BLaER1 treated with 17β-estradiol and CSF1 and Interleukin-3, amounts not matched to agents 10 nM and 100 nM (cell line): ENCODE results near the gene HOXD9.

Source experiments
- H3K27ac ChIP-seq, 11 experiments: shearing (Covaris generic); formaldehyde crosslinking; 2 replicates each; pipeline ENCODE4 v1.8.1; 2022
- H3K27me3 ChIP-seq, 11 experiments: shearing (Covaris generic); formaldehyde crosslinking; 2 replicates each; pipeline ENCODE4 v1.8.1; 2022
- H3K36me3 ChIP-seq, 11 experiments: shearing (Covaris generic); formaldehyde crosslinking; 2 replicates each; pipeline ENCODE4 v1.8.1; 2022
- H3K4me1 ChIP-seq, 10 experiments: shearing (Covaris generic); formaldehyde crosslinking; 2 replicates each; pipeline ENCODE4 v1.8.1; 2022
- H3K4me2 ChIP-seq, 11 experiments: shearing (Covaris generic); formaldehyde crosslinking; 2 replicates each; pipeline ENCODE4 v1.8.1; 2022
- H3K4me3 ChIP-seq, 10 experiments: shearing (Covaris generic); formaldehyde crosslinking; 2 replicates each; pipeline ENCODE4 v1.8.1; 2022
- H3K9ac ChIP-seq, 11 experiments: shearing (Covaris generic); formaldehyde crosslinking; 2 replicates each; pipeline ENCODE4 v1.8.1; 2022
- H3K9me3 ChIP-seq, 11 experiments: shearing (Covaris generic); formaldehyde crosslinking; replicated peaks in 1 of 11; 2 replicates each; pipeline ENCODE4 v1.8.1; 2022
- H4K20me1 ChIP-seq, 11 experiments: shearing (Covaris generic); formaldehyde crosslinking; 2 replicates each; pipeline ENCODE4 v1.8.1; 2022
- Cebpa-rat ChIP-seq, 11 experiments: shearing (Covaris generic); IDR thresholded peaks; 2 replicates each; pipeline ENCODE4 v1.8.1; 2022

Gene HOXD9

GRCh38 chr2:176122683-176123410 lies at the start of gene HOXD9:
Gene HOXD9 (plus strand): TSS chr2:176122719. CDS start chr2:176122769, 50 bp downstream.
- Histone ChIP-seq H3K4me2 (peak within 1 kb of the TSS in 2 of 11 experiments; percentile 24 to 25; a peak in 2 of 22 replicates), H3K4me1 (peaks cover 0 to 10% (median under 1%) of the 10 kb centered on the region in 10 experiments; a peak in 8 of 20 replicates), H3K9ac (no peak within 1 kb of the TSS), H3K36me3 (no peaks in the 10 kb centered on the region; a peak in 1 of 22 replicates), H3K4me3 (peak within 1 kb of the TSS in 7 of 10 experiments; percentile 18 to 48 (median 23); a peak in 6 of 20 replicates), H3K27me3 (peaks cover 100% of the 10 kb centered on the region in 11 experiments), H3K9me3 (peaks cover 29 to 46% (median 36%) of the 10 kb centered on the region in 11 experiments), H3K27ac (no peak within 1 kb of the TSS), H4K20me1 (peaks cover 0 to 84% (median 48%) of the 10 kb centered on the region in 11 experiments; a peak in 16 of 22 replicates)
- no peak for TF ChIP-seq Cebpa-rat (IDR thresholded peaks at IDR 0.05)

GRCh38 chr2:176072951-176073904 lies 49.3 kb upstream of the HOXD9 start:
- peaks cover 0 to 54% (median 23%) of the 10 kb centered on the region in 11 experiments; a peak in 14 of 22 replicates for H4K20me1 ChIP-seq
- H3K27me3 ChIP-seq, result peaks cover 96 to 100% (median 100%) of the 10 kb centered on the region in 11 experiments
- H3K9ac ChIP-seq, result no peak overlapping the region
- TF ChIP-seq Cebpa-rat (IDR thresholded peaks at IDR 0.05), result no peak
- peaks cover 13 to 41% (median 25%) of the 10 kb centered on the region in 11 experiments for H3K9me3 ChIP-seq
- H3K4me2 ChIP-seq, result no peak overlapping the region
- no peak overlapping the region for H3K4me3 ChIP-seq
- H3K27ac ChIP-seq, result no peak overlapping the region
- H3K4me1 ChIP-seq, result no peaks in the 10 kb centered on the region
- no peaks in the 10 kb centered on the region for H3K36me3 ChIP-seq

- no peak overlapping the region for H3K4me2 ChIP-seq
- H3K4me1 ChIP-seq, result peaks cover 0 to 9% (median 3%) of the 10 kb centered on the region in 10 experiments; a peak in 7 of 20 replicates
- no peak overlapping the region for H3K4me3 ChIP-seq
- H3K9me3 ChIP-seq, result peaks cover 14 to 49% (median 27%) of the 10 kb centered on the region in 11 experiments; a peak in 17 of 22 replicates
- H3K27me3 ChIP-seq, result peaks cover 99 to 100% (median 100%) of the 10 kb centered on the region in 11 experiments
- H4K20me1 ChIP-seq, result peaks cover 0 to 69% (median 33%) of the 10 kb centered on the region in 11 experiments; a peak in 14 of 22 replicates
- no peak for TF ChIP-seq Cebpa-rat (IDR thresholded peaks at IDR 0.05)
- no peak overlapping the region for H3K9ac ChIP-seq
- no peaks in the 10 kb centered on the region for H3K36me3 ChIP-seq
- H3K27ac ChIP-seq, result no peak overlapping the region
These were observed 47.5 kb upstream of the HOXD9 start for GRCh38 chr2:176074919-176075425.

GRCh38 chr2:176075481-176075880 lies 47.0 kb upstream of the HOXD9 start:
- H3K36me3 ChIP-seq, result no peaks in the 10 kb centered on the region
- H3K4me1 ChIP-seq, result peaks cover 0 to 9% (median 3%) of the 10 kb centered on the region in 10 experiments; a peak in 7 of 20 replicates
- H3K27ac ChIP-seq, result no peak overlapping the region
- H3K9ac ChIP-seq, result no peak overlapping the region
- peaks cover 99 to 100% (median 100%) of the 10 kb centered on the region in 11 experiments for H3K27me3 ChIP-seq
- H3K9me3 ChIP-seq, result peaks cover 17 to 54% (median 32%) of the 10 kb centered on the region in 11 experiments
- TF ChIP-seq Cebpa-rat (IDR thresholded peaks at IDR 0.05), result no peak
- H3K4me2 ChIP-seq, result no peak overlapping the region
- no peak overlapping the region for H3K4me3 ChIP-seq
- H4K20me1 ChIP-seq, result peaks cover 0 to 69% (median 33%) of the 10 kb centered on the region in 11 experiments; a peak in 14 of 22 replicates

GRCh38 chr2:176076063-176076462 lies 46.5 kb upstream of the HOXD9 start:
- Histone ChIP-seq H3K9ac (no peak overlapping the region), H3K4me3 (no peak overlapping the region), H3K27me3 (peaks cover 99 to 100% (median 100%) of the 10 kb centered on the region in 11 experiments), H3K4me2 (no peak overlapping the region), H3K9me3 (peaks cover 23 to 59% (median 38%) of the 10 kb centered on the region in 11 experiments), H3K4me1 (peaks cover 0 to 9% (median 3%) of the 10 kb centered on the region in 10 experiments; a peak in 7 of 20 replicates), H3K36me3 (no peaks in the 10 kb centered on the region), H3K27ac (no peak overlapping the region), H4K20me1 (peaks cover 0 to 69% (median 33%) of the 10 kb centered on the region in 11 experiments; a peak in 14 of 22 replicates)
- no peak for TF ChIP-seq Cebpa-rat (IDR thresholded peaks at IDR 0.05)

GRCh38 chr2:176076796-176077195 lies 45.7 kb upstream of the HOXD9 start:
- TF ChIP-seq Cebpa-rat (IDR thresholded peaks at IDR 0.05), result no peak
- Histone ChIP-seq H3K27me3 (peaks cover 99 to 100% (median 100%) of the 10 kb centered on the region in 11 experiments), H3K9ac (no peak overlapping the region), H3K27ac (no peak overlapping the region), H4K20me1 (peaks cover 0 to 66% (median 27%) of the 10 kb centered on the region in 11 experiments; a peak in 14 of 22 replicates), H3K9me3 (peaks cover 27 to 60% (median 42%) of the 10 kb centered on the region in 11 experiments), H3K36me3 (no peaks in the 10 kb centered on the region), H3K4me3 (no peak overlapping the region), H3K4me1 (peaks cover 0 to 9% (median 3%) of the 10 kb centered on the region in 10 experiments; a peak in 7 of 20 replicates), H3K4me2 (no peak overlapping the region)

- no peak overlapping the region for H3K27ac ChIP-seq
- H3K4me1 ChIP-seq, result peaks cover 0 to 9% (median 3%) of the 10 kb centered on the region in 10 experiments; a peak in 7 of 20 replicates
- H3K4me3 ChIP-seq, result peak overlapping the region in 3 of 10 experiments; percentile 18 to 34 (median 22); a peak in 3 of 20 replicates
- peak overlapping the region in 2 of 11 experiments; percentile 42 to 68; a peak in 3 of 22 replicates for H3K4me2 ChIP-seq
- peaks cover 44 to 69% (median 53%) of the 10 kb centered on the region in 11 experiments for H3K9me3 ChIP-seq
- no peak for TF ChIP-seq Cebpa-rat (IDR thresholded peaks at IDR 0.05)
- H4K20me1 ChIP-seq, result peaks cover 0 to 62% (median 27%) of the 10 kb centered on the region in 11 experiments; a peak in 16 of 22 replicates
- H3K9ac ChIP-seq, result no peak overlapping the region
- peaks cover 99 to 100% (median 100%) of the 10 kb centered on the region in 11 experiments for H3K27me3 ChIP-seq
- peaks cover 0 to 4% (median 0%) of the 10 kb centered on the region in 11 experiments; a peak in 1 of 22 replicates for H3K36me3 ChIP-seq
These were observed 43.8 kb upstream of the HOXD9 start for GRCh38 chr2:176078541-176079284.
